Measurements from ENCODE around the gene DPP6.

The DPP6 gene

GRCh38 chr7:154509192-154509591 lies 457.0 kb downstream of the DPP6 start:
- Histone ChIP-seq H3K27ac (no peak overlapping the region), H3K27me3 (no peaks in the 10 kb centered on the region), H3K4me3 (ENCODE audit: low read depth in 1 of 2, low read length in 1 of 2) (no peak overlapping the region), H3K9me3 (no peaks in the 10 kb centered on the region), H3K36me3 (no peaks in the 10 kb centered on the region), H3K4me1 (ENCODE audit: control insufficient read depth in 1 of 2, insufficient read depth in 1 of 2, low read depth in 1 of 2, low read length in 1 of 2) (no peaks in the 10 kb centered on the region)
- TF ChIP-seq CTCF (IDR thresholded peaks at IDR 0.05), result no peak

GRCh38 chr7:154512121-154512833 lies 460.1 kb downstream of the DPP6 start:
- no peaks in the 10 kb centered on the region for H3K9me3 ChIP-seq
- no peak overlapping the region for H3K4me3 ChIP-seq (ENCODE audit: low read depth in 1 of 2, low read length in 1 of 2)
- TF ChIP-seq CTCF (IDR thresholded peaks at IDR 0.05), result no peak
- H3K27me3 ChIP-seq, result no peaks in the 10 kb centered on the region
- no peak overlapping the region for H3K27ac ChIP-seq
- no peaks in the 10 kb centered on the region for H3K36me3 ChIP-seq
- H3K4me1 ChIP-seq (ENCODE audit: control insufficient read depth in 1 of 2, insufficient read depth in 1 of 2, low read depth in 1 of 2, low read length in 1 of 2), result no peaks in the 10 kb centered on the region

GRCh38 chr7:154517768-154518167 lies 465.6 kb downstream of the DPP6 start:
- Histone ChIP-seq H3K4me1 (ENCODE audit: control insufficient read depth in 1 of 2, insufficient read depth in 1 of 2, low read depth in 1 of 2, low read length in 1 of 2) (no peaks in the 10 kb centered on the region), H3K27me3 (no peaks in the 10 kb centered on the region), H3K36me3 (no peaks in the 10 kb centered on the region), H3K27ac (no peak overlapping the region), H3K9me3 (no peaks in the 10 kb centered on the region), H3K4me3 (ENCODE audit: low read depth in 1 of 2, low read length in 1 of 2) (no peak overlapping the region)
- no peak for TF ChIP-seq CTCF (IDR thresholded peaks at IDR 0.05)

- H3K27me3 ChIP-seq, result no peaks in the 10 kb centered on the region
- H3K36me3 ChIP-seq, result no peaks in the 10 kb centered on the region
- H3K27ac ChIP-seq, result no peak overlapping the region
- no peak overlapping the region for H3K4me3 ChIP-seq (ENCODE audit: low read depth in 1 of 2, low read length in 1 of 2)
- H3K9me3 ChIP-seq, result no peaks in the 10 kb centered on the region
- no peaks in the 10 kb centered on the region for H3K4me1 ChIP-seq (ENCODE audit: control insufficient read depth in 1 of 2, insufficient read depth in 1 of 2, low read depth in 1 of 2, low read length in 1 of 2)
- TF ChIP-seq CTCF (IDR thresholded peaks at IDR 0.05), result no peak
Measured at GRCh38 chr7:154519229-154519628, 467.0 kb downstream of the DPP6 start.

GRCh38 chr7:154530136-154530535 lies 477.9 kb downstream of the DPP6 start:
- no peak overlapping the region for H3K27ac ChIP-seq
- TF ChIP-seq CTCF (IDR thresholded peaks at IDR 0.05), result no peak
- no peaks in the 10 kb centered on the region for H3K4me1 ChIP-seq (ENCODE audit: control insufficient read depth in 1 of 2, insufficient read depth in 1 of 2, low read depth in 1 of 2, low read length in 1 of 2)
- H3K27me3 ChIP-seq, result no peaks in the 10 kb centered on the region
- H3K4me3 ChIP-seq (ENCODE audit: low read depth in 1 of 2, low read length in 1 of 2), result no peak overlapping the region
- no peaks in the 10 kb centered on the region for H3K36me3 ChIP-seq
- no peaks in the 10 kb centered on the region for H3K9me3 ChIP-seq

Measured in neutrophil (primary cell).